ENCODE data around the gene GYS1.

GYS1 gene

GRCh38 chr19:48992581-48993174 is 431 bp downstream of the GYS1 start:
- DNase-seq (ENCODE audit: low read depth in 1 of 2, low spot score in 1 of 2): no peak
- TF ChIP-seq CTCF (IDR thresholded peaks at IDR 0.05; ENCODE audit: insufficient read depth, low read length): no peak
- TF ChIP-seq SPI1 (IDR thresholded peaks at IDR 0.05; ENCODE audit: borderline replicate concordance, low read depth): no peak
- TF ChIP-seq REST (IDR thresholded peaks at IDR 0.05; ENCODE audit: insufficient replicate concordance, low read depth): no peak
- no peak for TF ChIP-seq GABPA (IDR thresholded peaks at IDR 0.05; ENCODE audit: low read depth)
- TF ChIP-seq POLR2AphosphoS5 (IDR thresholded peaks at IDR 0.05; ENCODE audit: low read depth): no peak
- Histone ChIP-seq H3K27ac (replicated peaks) (peak overlapping the region; percentile 88), H3K4me3 (replicated peaks; ENCODE audit: insufficient read depth, low read length) (peak overlapping the region; percentile 82), H3K27me3 (ENCODE audit: insufficient read depth, poor library complexity, severe bottlenecking) (no peaks in the 10 kb centered on the region)

GRCh38 chr19:48991873-48992580 is 1.1 kb downstream of the GYS1 start:
- peak overlapping the region; percentile 82 for H3K4me3 ChIP-seq (replicated peaks; ENCODE audit: insufficient read depth, low read length)
- H3K27me3 ChIP-seq (ENCODE audit: insufficient read depth, poor library complexity, severe bottlenecking): no peaks in the 10 kb centered on the region
- TF ChIP-seq GABPA (IDR thresholded peaks at IDR 0.05; ENCODE audit: low read depth) (no peak), SPI1 (IDR thresholded peaks at IDR 0.05; ENCODE audit: borderline replicate concordance, low read depth) (peak; percentile 8; the same call in 1 of the 2 replicates), POLR2AphosphoS5 (IDR thresholded peaks at IDR 0.05; ENCODE audit: low read depth) (no peak)
- peak overlapping the region; percentile 88 for H3K27ac ChIP-seq (replicated peaks)
- DNase-seq (ENCODE audit: low read depth in 1 of 2, low spot score in 1 of 2): peak in 1 of 2 experiments; percentile 51

- Histone ChIP-seq H3K27me3 (ENCODE audit: insufficient read depth, poor library complexity, severe bottlenecking) (no peaks in the 10 kb centered on the region), H3K4me3 (replicated peaks; ENCODE audit: insufficient read depth, low read length) (no peak overlapping the region; the same call in 1 of the 2 replicates), H3K27ac (replicated peaks) (peak overlapping the region; percentile 88; the same call in 1 of the 2 replicates)
- no peak for DNase-seq (ENCODE audit: low read depth in 1 of 2, low spot score in 1 of 2)
- TF ChIP-seq POLR2AphosphoS5 (IDR thresholded peaks at IDR 0.05; ENCODE audit: low read depth) (no peak), SPI1 (IDR thresholded peaks at IDR 0.05; ENCODE audit: borderline replicate concordance, low read depth) (no peak), GABPA (IDR thresholded peaks at IDR 0.05; ENCODE audit: low read depth) (no peak), REST (IDR thresholded peaks at IDR 0.05; ENCODE audit: insufficient replicate concordance, low read depth) (no peak), CTCF (IDR thresholded peaks at IDR 0.05; ENCODE audit: insufficient read depth, low read length) (no peak)
These were observed 2.0 kb downstream of the GYS1 start for GRCh38 chr19:48991011-48991609.

GRCh38 chr19:48990400-48990799 is 2.7 kb downstream of the GYS1 start:
- TF ChIP-seq POLR2AphosphoS5 (IDR thresholded peaks at IDR 0.05; ENCODE audit: low read depth): no peak
- no peak for TF ChIP-seq REST (IDR thresholded peaks at IDR 0.05; ENCODE audit: insufficient replicate concordance, low read depth)
- TF ChIP-seq CTCF (IDR thresholded peaks at IDR 0.05; ENCODE audit: insufficient read depth, low read length): no peak
- no peak for TF ChIP-seq SPI1 (IDR thresholded peaks at IDR 0.05; ENCODE audit: borderline replicate concordance, low read depth)
- TF ChIP-seq GABPA (IDR thresholded peaks at IDR 0.05; ENCODE audit: low read depth): no peak
- no peaks in the 10 kb centered on the region for H3K27me3 ChIP-seq (ENCODE audit: insufficient read depth, poor library complexity, severe bottlenecking)
- no peak overlapping the region for H3K4me3 ChIP-seq (replicated peaks; ENCODE audit: insufficient read depth, low read length)
- no peak overlapping the region for H3K27ac ChIP-seq (replicated peaks)
- no peak for DNase-seq (ENCODE audit: low read depth in 1 of 2, low spot score in 1 of 2)
